Right cardiac atrium (tissue), 5 donors: ENCODE results near the gene NR2F2. TPM values are rescaled to one million over a fixed set of nuclear protein-coding genes. Genes with fewer than 3 reads are reported as not detected.
"Not testable (repeated sequence)": the region's sequence is repeated elsewhere in the genome, so short reads cannot be mapped to it uniquely, and the experiment has no call there.

ENCODE experiments used
- ATAC-seq, 2 donors: fragments of 200-7000 bp; cut with Tn5 transposase; one replicate each; pipeline versions ENCODE4 v1.8.0 to v1.9.1; 2020; ENCODE audit warnings: moderate library complexity in 2 of 2, mild to moderate bottlenecking in 1 of 2
- DNase-seq, 3 donors: peaks; one replicate each; pipeline ENCODE4 v3.0.0-alpha.2; 2020
- H3K27ac ChIP-seq: one replicate; pipeline ENCODE4 v1.5.1; 2013; ENCODE audit warnings: mild to moderate bottlenecking, low read length, control low read depth, moderate library complexity
- H3K27me3 ChIP-seq: one replicate; pipeline ENCODE4 v1.6.1; 2013; ENCODE audit not compliant: control insufficient read depth, insufficient read depth
- H3K4me1 ChIP-seq: one replicate; pipeline ENCODE4 v1.6.1; 2013; ENCODE audit warnings: low read length; ENCODE audit not compliant: control insufficient read depth, insufficient read depth
- H3K4me3 ChIP-seq: one replicate; pipeline ENCODE4 v1.5.1; 2013; ENCODE audit warnings: low read length, control low read depth
- H3K9me3 ChIP-seq: one replicate; pipeline ENCODE4 v1.6.1; 2013; ENCODE audit warnings: low read length; ENCODE audit not compliant: control insufficient read depth
- WGBS: extraction: QIAGEN DNeasy Blood & Tissue Kit; methylation state at CpG from one replicate; pipeline ENCODE4 v1.1.7; 2013; 5-methylcytosine and 5-hydroxymethylcytosine counted together
- intact Hi-C, 4 donors: fragments of 100-400 bp; cut with DNase I; formaldehyde crosslinking; loops; one replicate each; pipeline versions ENCODE4 v1.11.0 to v1.14.0; 2022 to 2023
- polyA plus RNA-seq: library from polyadenylated mRNA; stranded (reverse); fragments of 200-250 nt; gene quantifications from one replicate; pipeline ENCODE4 v1.2.3, GENCODE V29; 2013
- total RNA-seq, 4 donors: library from RNA; stranded (reverse); fragmentation: NEBNext Ultra II Directional; extraction: Animal tissue kit (Norgen Biotek cat#: 25700); gene quantifications; one replicate each; pipeline ENCODE4 v1.2.1, GENCODE V29; 2021
- donor health status: healthy with polysubstance abuse.
- donor health status: DM: no; HTN: yes; CAD: no.
- donor health status: DM: no; HTN: no; CAD: no.
- donor health status: DM: no; HTN: yes; CAD: no; lungs with severe emphysema.
- donor health status: DM: yes; HTN: yes; CAD: no.

Gene NR2F2
- total and polyA plus RNA-seq, 5 donors, result 43.0 to 68.6 (median 52.8) TPM

GRCh38 chr15:96365781-96366525 is 35.5 kb downstream of the NR2F2 start:
- H3K9me3 ChIP-seq, result no peaks in the 10 kb centered on the region
- ATAC-seq (no peak), DNase-seq (no peak)
- no peaks in the 10 kb centered on the region for H3K27me3 ChIP-seq
- intact Hi-C loops, result loop anchor here in 1 of 4 donors (10.0 kb wide), 1 partner anchor 49 kb away; no protein-coding TSS in a partner anchor
- H3K4me3 ChIP-seq, result no peak overlapping the region
- H3K27ac ChIP-seq, result no peak overlapping the region
- WGBS, result 59% methylated on average over 42 of the region's 42 CpGs
- no peaks in the 10 kb centered on the region for H3K4me1 ChIP-seq

GRCh38 chr15:96366526-96366877 is 36.0 kb downstream of the NR2F2 start:
- peak in 1 of 2 donors; percentile 5 for ATAC-seq
- Histone ChIP-seq H3K27ac (no peak overlapping the region), H3K4me3 (no peak overlapping the region), H3K27me3 (no peaks in the 10 kb centered on the region), H3K9me3 (no peaks in the 10 kb centered on the region), H3K4me1 (no peaks in the 10 kb centered on the region)
- 57% methylated on average over 22 of the region's 22 CpGs for WGBS
- intact Hi-C loops, result loop anchor here in 1 of 4 donors (10.0 kb wide), 1 partner anchor 48 kb away; no protein-coding TSS in a partner anchor
- no peak for DNase-seq

- 40% methylated on average over 31 of the region's 31 CpGs for WGBS
- ATAC-seq (peak in 1 of 2 donors; percentile 8), DNase-seq (peak in 1 of 3 donors; percentile 37)
- Histone ChIP-seq H3K9me3 (no peaks in the 10 kb centered on the region), H3K27ac (no peak overlapping the region), H3K4me1 (no peaks in the 10 kb centered on the region), H3K4me3 (peak overlapping the region; percentile 18), H3K27me3 (no peaks in the 10 kb centered on the region)
- intact Hi-C loops, result loop anchor here in 1 of 4 donors (10.0 kb wide), 1 partner anchor 47 kb away; no protein-coding TSS in a partner anchor
These were observed 37.1 kb downstream of the NR2F2 start for GRCh38 chr15:96367311-96368200.

GRCh38 chr15:96369351-96369750 is 38.9 kb downstream of the NR2F2 start:
- Histone ChIP-seq H3K27me3 (no peaks in the 10 kb centered on the region), H3K9me3 (no peaks in the 10 kb centered on the region), H3K27ac (no peak overlapping the region), H3K4me3 (no peak overlapping the region), H3K4me1 (no peaks in the 10 kb centered on the region)
- DNase-seq, result no peak
- intact Hi-C loops, result loop anchor here in 1 of 4 donors (10.0 kb wide), 1 partner anchor 45 kb away; no protein-coding TSS in a partner anchor
- no peak for ATAC-seq
- 82% methylated on average over 19 of the region's 19 CpGs for WGBS

- H3K27me3 ChIP-seq, result no peaks in the 10 kb centered on the region
- ATAC-seq (no peak), DNase-seq (no peak)
- H3K4me3 ChIP-seq, result no peak overlapping the region
- H3K9me3 ChIP-seq, result no peaks in the 10 kb centered on the region
- WGBS, result 81% methylated on average over 22 of the region's 22 CpGs
- intact Hi-C loops, result loop anchor here in 1 of 4 donors (10.0 kb wide), 1 partner anchor 45 kb away; no protein-coding TSS in a partner anchor
- no peak overlapping the region for H3K27ac ChIP-seq
- no peaks in the 10 kb centered on the region for H3K4me1 ChIP-seq
These were observed 39.5 kb downstream of the NR2F2 start for GRCh38 chr15:96369825-96370621.

- 80% methylated on average over 2 of the region's 2 CpGs for WGBS
- no peaks in the 10 kb centered on the region for H3K27me3 ChIP-seq
- H3K27ac ChIP-seq, result no peak overlapping the region
- intact Hi-C loops, result no loop called here
- no peaks in the 10 kb centered on the region for H3K9me3 ChIP-seq
- ATAC-seq, result no peak
- DNase-seq, result no peak
- no peak overlapping the region for H3K4me3 ChIP-seq
- no peaks in the 10 kb centered on the region for H3K4me1 ChIP-seq
These were observed 42.1 kb downstream of the NR2F2 start for GRCh38 chr15:96372554-96372953.

GRCh38 chr15:96374499-96374898 is 44.0 kb downstream of the NR2F2 start:
- Histone ChIP-seq H3K27ac (no peak overlapping the region), H3K4me1 (no peaks in the 10 kb centered on the region), H3K4me3 (no peak overlapping the region), H3K27me3 (no peaks in the 10 kb centered on the region), H3K9me3 (no peaks in the 10 kb centered on the region)
- intact Hi-C loops, result no loop called here
- 34% methylated on average over 5 of the region's 5 CpGs for WGBS
- DNase-seq (no peak), ATAC-seq (peak; percentile 48 to 52)

- H3K9me3 ChIP-seq, intact Hi-C loops, H3K4me3 ChIP-seq, ATAC-seq, H3K27ac ChIP-seq, DNase-seq, H3K27me3 ChIP-seq, H3K4me1 ChIP-seq: not testable (repeated sequence)
- WGBS, result 92% methylated on average over 1 of the region's 2 CpGs
These were observed 49.1 kb downstream of the NR2F2 start for GRCh38 chr15:96379592-96379991.

- Histone ChIP-seq H3K27me3 (no peaks in the 10 kb centered on the region), H3K4me3 (no peak overlapping the region), H3K4me1 (peaks cover 1% of the 10 kb centered on the region), H3K27ac (no peak overlapping the region), H3K9me3 (no peaks in the 10 kb centered on the region)
- DNase-seq (no peak), ATAC-seq (no peak)
- WGBS, result 65% methylated on average over 4 of the region's 4 CpGs
- intact Hi-C loops, result no loop called here
These were observed 51.0 kb downstream of the NR2F2 start for GRCh38 chr15:96381463-96381862.

GRCh38 chr15:96385195-96385594 is 54.7 kb downstream of the NR2F2 start:
- Histone ChIP-seq H3K27me3 (no peaks in the 10 kb centered on the region), H3K4me3 (no peak overlapping the region), H3K4me1 (peaks cover 1% of the 10 kb centered on the region), H3K9me3 (no peaks in the 10 kb centered on the region), H3K27ac (no peak overlapping the region)
- no peak for ATAC-seq
- 81% methylated on average over 1 of the region's 1 CpG for WGBS
- intact Hi-C loops, result no loop called here
- no peak for DNase-seq
